ENCODE results near the gene GLB1L3.

GLB1L3 gene

DNA sequence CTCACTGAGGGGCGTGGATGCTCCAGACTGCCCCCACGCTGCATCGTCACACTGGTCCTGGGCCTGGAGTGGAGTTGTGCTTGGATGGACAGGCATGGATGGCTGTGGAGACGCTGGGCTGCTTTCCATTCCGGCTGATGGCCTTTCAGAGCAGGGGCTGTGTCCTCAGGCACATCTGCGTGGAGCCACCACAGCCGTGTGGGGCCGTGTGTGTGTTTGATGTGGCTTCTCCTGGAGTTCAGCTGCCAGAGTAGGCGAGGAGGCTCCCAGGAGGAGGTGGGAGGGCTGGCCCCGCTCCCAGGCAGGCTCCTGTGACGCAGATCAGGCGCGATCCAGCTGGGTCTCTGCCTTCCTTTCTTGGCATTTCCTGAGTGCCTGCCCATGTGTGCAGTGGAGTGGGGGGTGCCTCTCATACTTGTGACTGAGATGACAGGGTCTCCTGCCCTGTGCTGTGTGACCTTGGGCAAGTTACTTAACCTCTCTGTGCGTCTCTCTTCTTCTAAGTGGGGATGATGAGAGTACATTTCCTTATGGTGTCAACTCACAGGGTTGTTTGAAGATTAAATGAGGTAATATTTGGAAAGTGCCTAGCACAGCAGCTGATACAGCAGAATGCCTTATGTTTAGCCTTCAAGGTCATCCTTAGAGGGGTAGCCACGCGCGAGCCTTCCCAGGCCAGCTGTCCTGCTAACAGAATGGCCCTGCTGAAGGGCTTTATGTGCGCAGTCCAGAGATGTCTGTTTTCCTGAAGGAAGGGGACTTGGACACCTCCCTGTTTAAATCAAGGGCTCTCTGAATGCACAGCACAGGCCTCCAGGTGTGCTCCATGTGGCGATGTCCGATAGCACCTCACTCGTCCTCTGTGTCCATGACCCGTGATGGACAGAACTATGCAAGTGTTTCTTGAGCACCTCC lies 89.1 kb downstream of the GLB1L3 start:
- DNase-seq: no peak

DNA sequence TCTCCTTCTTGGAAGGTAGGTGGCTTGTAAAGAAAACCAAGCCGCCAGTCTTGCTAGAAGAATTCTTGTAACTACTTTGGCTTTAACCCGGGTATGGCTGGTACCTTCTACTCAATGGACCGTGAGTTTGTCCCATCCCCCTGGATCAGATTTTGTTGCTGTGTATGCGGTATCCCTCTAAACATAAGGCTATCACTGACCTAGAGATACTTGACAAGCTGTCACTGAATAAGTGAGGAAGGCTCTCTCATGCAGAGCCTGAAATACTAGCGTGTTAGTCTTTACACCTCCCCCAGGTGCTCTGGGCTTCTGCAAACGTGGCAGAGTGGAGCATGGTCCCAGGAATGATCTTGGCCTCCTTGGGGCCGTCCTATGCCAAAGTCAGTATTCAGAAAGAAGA lies 90.1 kb downstream of the GLB1L3 start:
- no peak for DNase-seq

DNA sequence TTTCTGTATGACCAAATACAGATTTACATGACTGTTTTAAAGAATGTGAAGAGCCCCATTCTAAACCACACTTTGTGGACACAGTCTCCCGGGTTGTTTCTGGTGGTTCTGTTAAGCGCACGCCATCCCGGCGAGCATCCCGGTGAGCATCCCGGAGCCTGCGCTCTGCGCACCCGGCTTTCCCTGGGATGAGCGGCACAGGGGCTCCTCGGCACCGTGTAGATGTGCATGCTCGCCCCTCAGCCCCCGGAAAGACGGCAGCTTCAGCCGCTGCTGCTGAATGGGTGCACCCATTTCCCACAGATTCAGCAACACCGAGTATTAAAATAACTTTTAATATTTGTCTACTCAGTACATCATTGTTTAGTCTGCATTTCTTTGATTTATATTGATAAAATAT lies 91.6 kb downstream of the GLB1L3 start:
- DNase-seq: no peak

Data from cerebellar nuclear complex (tissue), 1 donor.